Measurements from ENCODE around the gene PDE7B. TPM values are rescaled to one million over a fixed set of nuclear protein-coding genes. Genes with fewer than 3 reads are reported as not detected.

The PDE7B gene
- total RNA-seq, 4 donors from 2014 or later = 2.9 to 23.6 (median 5.2) TPM

- Histone ChIP-seq H3K36me3 (no peaks in the 10 kb centered on the region), H3K4me1 (no peaks in the 10 kb centered on the region), H3K27ac (no peak overlapping the region), H3K9me3 (no peaks in the 10 kb centered on the region), H3K27me3 (no peaks in the 10 kb centered on the region), H3K4me3 (no peak overlapping the region)
- no peak for ATAC-seq
- no peak for TF ChIP-seq EP300 (IDR thresholded peaks at IDR 0.05)
- TF ChIP-seq POLR2A (IDR thresholded peaks at IDR 0.05) = no peak
- no peak for TF ChIP-seq CTCF (IDR thresholded peaks at IDR 0.05)
- TF ChIP-seq POLR2AphosphoS5 (IDR thresholded peaks at IDR 0.05) = no peak
- WGBS, 2 donors (ENCODE audit: low coverage in 1 of 2) = 73 to 100% methylated on average over 2 of the region's 2 CpGs
These were observed 31.5 kb downstream of the PDE7B start for GRCh38 chr6:135883045-135883444.

- no peak for TF ChIP-seq EP300 (IDR thresholded peaks at IDR 0.05)
- TF ChIP-seq POLR2A (IDR thresholded peaks at IDR 0.05) = no peak
- no peak for TF ChIP-seq CTCF (IDR thresholded peaks at IDR 0.05)
- TF ChIP-seq POLR2AphosphoS5 (IDR thresholded peaks at IDR 0.05) = no peak
- 93 to 96% methylated on average over 2 of the region's 2 CpGs for WGBS, 2 donors (ENCODE audit: low coverage in 1 of 2)
- Histone ChIP-seq H3K4me1 (no peaks in the 10 kb centered on the region), H3K9me3 (no peaks in the 10 kb centered on the region), H3K4me3 (no peak overlapping the region), H3K27me3 (no peaks in the 10 kb centered on the region), H3K27ac (no peak overlapping the region), H3K36me3 (no peaks in the 10 kb centered on the region)
- no peak for ATAC-seq
These were observed 32.0 kb downstream of the PDE7B start for GRCh38 chr6:135883536-135883935.

GRCh38 chr6:135884136-135884535 is 32.6 kb downstream of the PDE7B start:
- Histone ChIP-seq H3K27ac (no peak overlapping the region), H3K27me3 (no peaks in the 10 kb centered on the region), H3K9me3 (no peaks in the 10 kb centered on the region), H3K36me3 (no peaks in the 10 kb centered on the region), H3K4me3 (no peak overlapping the region), H3K4me1 (no peaks in the 10 kb centered on the region)
- no peak for ATAC-seq
- WGBS, 2 donors (ENCODE audit: low coverage in 1 of 2) = 97% methylated on average over 4 of the region's 4 CpGs
- TF ChIP-seq EP300 (IDR thresholded peaks at IDR 0.05) (no peak), POLR2AphosphoS5 (IDR thresholded peaks at IDR 0.05) (no peak), POLR2A (IDR thresholded peaks at IDR 0.05) (no peak), CTCF (IDR thresholded peaks at IDR 0.05) (no peak)

- Histone ChIP-seq H3K36me3 (no peaks in the 10 kb centered on the region), H3K4me3 (no peak overlapping the region), H3K27me3 (no peaks in the 10 kb centered on the region), H3K9me3 (no peaks in the 10 kb centered on the region), H3K27ac (no peak overlapping the region), H3K4me1 (no peaks in the 10 kb centered on the region)
- ATAC-seq = no peak
- TF ChIP-seq EP300 (IDR thresholded peaks at IDR 0.05) (no peak), CTCF (IDR thresholded peaks at IDR 0.05) (no peak), POLR2A (IDR thresholded peaks at IDR 0.05) (no peak), POLR2AphosphoS5 (IDR thresholded peaks at IDR 0.05) (no peak)
- WGBS, 2 donors (ENCODE audit: low coverage in 1 of 2) = 100% methylated on average over 1 of the region's 1 CpG; no CpG with 5 or more reads in 1 of the 2 donors
These were observed 35.6 kb downstream of the PDE7B start for GRCh38 chr6:135887069-135887468.

GRCh38 chr6:135888818-135889217 is 37.3 kb downstream of the PDE7B start:
- Histone ChIP-seq H3K36me3 (no peaks in the 10 kb centered on the region), H3K9me3 (no peaks in the 10 kb centered on the region), H3K27me3 (no peaks in the 10 kb centered on the region), H3K4me3 (no peak overlapping the region), H3K27ac (no peak overlapping the region), H3K4me1 (no peaks in the 10 kb centered on the region)
- TF ChIP-seq CTCF (IDR thresholded peaks at IDR 0.05) = no peak
- TF ChIP-seq EP300 (IDR thresholded peaks at IDR 0.05) = no peak
- TF ChIP-seq POLR2AphosphoS5 (IDR thresholded peaks at IDR 0.05) = no peak
- no peak for TF ChIP-seq POLR2A (IDR thresholded peaks at IDR 0.05)
- ATAC-seq = no peak
